NCI-H774 (cell line): ENCODE data around the gene CBX3.
"Not testable (repeated sequence)": the region's sequence is repeated elsewhere in the genome, so short reads cannot be mapped to it uniquely, and the experiment has no call there.

ENCODE experiments used
- DNase-seq: peaks from one replicate; lab custom pipeline; 2025; lab: John Stamatoyannopoulos, UW

Gene CBX3

DNA sequence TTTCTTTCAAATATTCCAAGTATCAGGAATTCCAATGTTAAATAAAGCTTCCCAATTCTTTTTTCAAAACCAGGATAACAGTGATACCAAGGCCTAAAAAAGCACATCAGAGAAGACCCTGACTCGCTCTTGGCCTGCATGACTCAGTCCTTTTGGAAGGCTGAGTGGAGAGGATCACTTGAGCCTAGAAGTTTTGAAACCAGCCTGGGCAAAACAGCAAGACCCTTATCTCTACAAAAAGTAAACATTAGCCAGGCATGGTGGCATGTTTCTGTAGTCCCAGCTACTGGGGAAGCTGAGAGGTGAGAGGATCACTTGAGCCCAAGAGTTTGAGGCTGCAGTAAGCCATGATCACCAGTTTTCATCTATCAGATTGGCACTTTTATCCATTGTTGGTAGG is 30.9 kb upstream of the CBX3 start:
- DNase-seq = no peak

DNA sequence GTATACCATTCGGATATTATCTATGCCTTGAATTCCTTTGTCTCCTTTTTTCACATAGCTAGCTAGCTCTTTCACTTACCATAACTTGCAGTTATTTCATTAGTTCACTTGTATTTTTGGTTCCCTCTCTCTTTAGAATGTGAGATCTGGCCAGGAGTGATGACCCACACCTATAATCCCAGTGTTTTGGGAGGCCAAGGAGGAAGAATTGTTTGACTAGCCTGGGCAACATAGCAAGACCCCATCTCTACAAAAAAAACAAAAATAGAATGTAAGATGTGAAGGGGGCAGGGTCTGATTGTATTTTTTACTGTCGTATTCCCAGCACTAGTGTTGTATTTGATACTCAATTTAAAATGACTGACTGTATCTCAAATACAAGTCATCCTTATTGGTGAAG is 29.9 kb upstream of the CBX3 start:
- no peak for DNase-seq

DNA sequence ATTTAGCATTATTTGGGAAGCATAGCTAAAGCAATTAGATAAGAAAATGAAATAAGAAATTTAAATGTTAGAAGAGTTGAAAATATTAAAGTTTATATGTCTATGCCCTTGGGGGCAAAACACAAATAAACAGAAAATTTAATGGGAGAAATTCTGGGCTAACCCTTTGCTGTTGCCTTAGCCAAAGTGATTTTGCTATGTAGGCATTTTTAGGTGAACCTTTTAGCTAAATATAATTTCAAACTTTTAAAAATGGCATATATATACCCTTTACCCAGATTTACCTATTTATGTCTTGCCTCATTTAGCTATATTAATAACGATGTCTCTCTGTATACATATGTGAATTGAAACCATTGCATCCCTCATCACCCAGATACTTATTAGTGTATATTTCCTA is 29.5 kb upstream of the CBX3 start:
- no peak for DNase-seq

GRCh38 chr7:26175903-26176302 is 25.6 kb upstream of the CBX3 start:
- DNase-seq = not testable (repeated sequence)

DNA sequence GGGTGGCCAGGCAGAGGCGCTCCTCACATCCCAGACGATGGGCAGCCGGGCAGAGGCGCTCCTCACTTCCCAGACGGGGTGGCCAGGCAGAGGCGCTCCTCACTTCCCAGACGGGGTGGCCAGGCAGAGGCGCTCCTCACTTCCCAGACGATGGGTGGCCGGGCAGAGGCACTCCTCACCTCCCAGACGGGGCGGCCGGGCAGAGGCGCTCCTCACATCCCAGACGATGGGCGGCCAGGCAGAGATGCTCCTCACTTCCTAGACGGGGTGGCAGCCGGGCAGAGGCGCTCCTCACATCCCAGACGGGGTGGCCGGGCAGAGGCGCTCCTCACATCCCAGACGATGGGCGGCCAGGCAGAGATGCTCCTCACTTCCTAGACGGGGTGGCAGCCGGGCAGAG is 24.8 kb upstream of the CBX3 start:
- not testable (repeated sequence) for DNase-seq

DNA sequence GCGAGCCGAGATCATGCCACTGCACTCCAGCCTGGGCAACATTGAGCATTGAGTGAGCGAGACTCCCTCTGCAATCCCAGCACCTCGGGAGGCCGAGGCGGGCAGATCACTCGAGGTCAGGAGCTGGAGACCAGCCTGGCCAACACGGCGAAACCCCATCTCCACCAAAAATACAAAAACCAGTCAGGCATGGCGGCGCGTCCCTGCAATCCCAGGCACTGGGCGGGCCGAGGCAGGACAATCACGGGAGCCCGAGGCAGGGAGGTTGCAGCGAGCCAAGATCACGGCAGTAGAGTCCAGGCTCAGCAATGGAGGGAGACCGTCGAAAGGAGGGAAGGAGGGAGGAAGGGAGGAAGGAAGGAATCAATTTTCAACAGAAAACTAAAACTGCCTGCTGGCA is 24.3 kb upstream of the CBX3 start:
- DNase-seq = not testable (repeated sequence)

GRCh38 chr7:26178272-26178960 is 23.1 kb upstream of the CBX3 start:
- DNase-seq = no peak

GRCh38 chr7:26179422-26179821 is 22.1 kb upstream of the CBX3 start:
- DNase-seq = no peak

DNA sequence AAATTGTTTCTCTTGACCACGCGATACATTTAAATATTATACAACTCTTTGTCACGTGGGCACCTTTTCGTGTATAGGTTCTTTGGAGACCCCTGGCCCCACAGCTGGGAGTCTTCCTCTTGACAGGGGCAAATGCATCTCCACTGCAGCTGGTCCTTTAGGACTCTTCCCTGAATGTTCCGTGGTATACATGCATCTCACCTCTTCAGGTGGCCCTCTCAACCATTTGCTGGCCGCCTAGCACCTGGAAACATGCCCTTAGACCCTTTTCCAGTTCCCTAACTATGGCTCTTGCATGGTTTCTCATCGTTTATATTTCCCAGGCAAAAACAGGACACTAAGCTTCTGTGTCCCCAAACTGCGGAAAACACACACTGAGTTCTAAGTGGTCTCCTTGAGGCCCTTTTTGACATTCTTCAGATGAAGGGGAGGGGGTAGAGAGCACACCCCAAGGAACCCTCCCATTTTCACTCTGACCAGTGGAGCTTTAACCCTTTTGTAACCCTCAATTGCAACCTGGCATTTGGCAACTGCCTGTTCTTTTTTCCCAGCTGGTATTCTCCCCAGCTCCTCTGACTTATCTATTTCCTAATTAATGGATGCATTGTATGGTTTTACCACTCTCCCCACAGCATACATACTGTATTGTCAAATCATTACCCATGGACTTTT is 21.6 kb upstream of the CBX3 start:
- no peak for DNase-seq

- DNase-seq = no peak
Measured at GRCh38 chr7:26180792-26181198, 20.8 kb upstream of the CBX3 start.

DNA sequence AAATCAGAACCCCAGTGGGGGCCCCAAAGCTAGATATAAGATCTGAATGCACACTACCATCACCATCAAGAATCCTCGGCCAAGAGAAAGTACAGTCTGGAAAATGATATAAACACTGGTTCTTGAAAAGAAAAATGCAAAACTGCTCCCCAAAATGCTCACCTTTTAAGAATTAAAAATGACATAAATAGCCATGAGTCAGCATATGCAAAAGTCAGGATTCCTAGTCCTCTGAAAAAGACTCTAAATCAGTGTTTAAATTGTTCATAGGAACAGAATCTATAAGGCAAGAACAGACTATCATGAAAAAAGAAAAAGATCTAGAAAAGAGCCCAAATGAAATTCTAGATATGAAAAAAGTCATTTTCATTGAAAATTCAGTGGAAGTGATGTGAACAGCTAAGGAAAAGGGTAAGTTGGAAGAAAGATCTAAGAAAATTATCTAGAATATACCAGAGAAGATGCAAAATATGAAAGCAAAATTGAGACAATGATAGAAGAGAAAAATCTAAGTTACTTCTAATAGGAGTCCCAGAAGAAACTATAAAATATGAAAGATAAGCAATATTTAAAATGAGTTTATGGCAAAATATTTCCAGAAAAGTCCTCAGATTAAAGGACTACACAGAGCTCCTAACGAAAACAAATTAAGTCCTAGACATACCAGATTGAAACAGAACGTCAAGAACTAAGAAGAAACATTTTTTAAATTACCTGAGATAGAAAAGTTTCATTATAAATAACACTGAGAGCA is 19.9 kb upstream of the CBX3 start:
- DNase-seq = no peak

DNA sequence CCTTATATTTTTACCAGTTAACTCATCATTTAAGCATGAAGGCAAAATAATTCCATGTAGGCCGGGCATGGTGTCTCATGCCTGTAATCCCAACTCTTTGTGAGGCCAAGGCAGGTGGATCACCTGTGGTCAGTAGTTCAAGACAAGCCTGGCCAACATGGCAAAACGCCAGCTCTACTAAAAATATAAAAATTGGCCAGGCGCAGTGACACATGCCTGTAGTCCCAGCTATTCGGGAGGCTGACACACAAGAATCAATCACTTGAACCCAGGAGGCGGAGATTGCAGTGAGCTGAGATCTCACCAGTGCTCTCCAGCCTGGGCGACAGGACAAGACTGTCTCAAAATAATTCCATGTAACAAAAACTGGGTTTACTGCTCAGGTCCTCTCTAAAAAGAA is 19.3 kb upstream of the CBX3 start:
- no peak for DNase-seq

GRCh38 chr7:26182706-26183105 is 18.8 kb upstream of the CBX3 start:
- DNase-seq = no peak

DNA sequence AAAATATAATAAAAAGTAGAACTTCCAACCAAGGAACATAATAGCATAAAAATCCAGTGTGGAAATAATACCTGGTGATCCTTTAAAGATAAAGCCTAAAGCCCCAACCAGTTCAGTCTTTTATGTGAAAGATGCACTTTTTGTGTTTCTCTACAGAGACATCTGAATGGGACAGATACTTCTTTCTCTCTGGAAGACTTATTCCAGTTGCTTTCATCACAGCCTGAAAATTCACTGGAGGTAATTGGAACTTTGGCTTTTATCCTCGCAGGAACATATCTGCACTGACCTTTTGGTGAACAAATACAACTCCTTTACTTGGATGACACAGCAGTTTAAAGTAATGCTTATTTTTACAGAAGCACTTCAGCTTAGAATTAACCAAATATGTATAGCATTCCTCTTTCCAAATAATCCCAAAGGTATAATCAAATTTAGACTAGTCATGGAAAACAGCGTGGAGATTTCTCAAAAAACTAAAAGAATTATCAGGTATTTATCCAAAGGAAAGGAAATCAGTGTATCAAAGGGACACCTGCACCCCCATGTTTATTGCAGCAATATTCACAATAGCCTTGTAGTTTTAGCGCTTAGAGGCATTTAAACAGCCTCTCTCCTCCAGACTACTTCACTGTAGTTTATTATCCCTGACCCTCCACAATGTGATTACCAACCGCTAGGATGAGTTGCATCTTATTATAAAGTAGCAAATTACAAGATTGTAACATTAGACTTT is 17.8 kb upstream of the CBX3 start:
- no peak for DNase-seq

GRCh38 chr7:26184281-26185101 is 17.1 kb upstream of the CBX3 start:
- not testable (repeated sequence) for DNase-seq

- DNase-seq = no peak
Measured at GRCh38 chr7:26185131-26185843, 16.3 kb upstream of the CBX3 start.

- no peak for DNase-seq
Measured at GRCh38 chr7:26185844-26186180, 15.7 kb upstream of the CBX3 start.

DNA sequence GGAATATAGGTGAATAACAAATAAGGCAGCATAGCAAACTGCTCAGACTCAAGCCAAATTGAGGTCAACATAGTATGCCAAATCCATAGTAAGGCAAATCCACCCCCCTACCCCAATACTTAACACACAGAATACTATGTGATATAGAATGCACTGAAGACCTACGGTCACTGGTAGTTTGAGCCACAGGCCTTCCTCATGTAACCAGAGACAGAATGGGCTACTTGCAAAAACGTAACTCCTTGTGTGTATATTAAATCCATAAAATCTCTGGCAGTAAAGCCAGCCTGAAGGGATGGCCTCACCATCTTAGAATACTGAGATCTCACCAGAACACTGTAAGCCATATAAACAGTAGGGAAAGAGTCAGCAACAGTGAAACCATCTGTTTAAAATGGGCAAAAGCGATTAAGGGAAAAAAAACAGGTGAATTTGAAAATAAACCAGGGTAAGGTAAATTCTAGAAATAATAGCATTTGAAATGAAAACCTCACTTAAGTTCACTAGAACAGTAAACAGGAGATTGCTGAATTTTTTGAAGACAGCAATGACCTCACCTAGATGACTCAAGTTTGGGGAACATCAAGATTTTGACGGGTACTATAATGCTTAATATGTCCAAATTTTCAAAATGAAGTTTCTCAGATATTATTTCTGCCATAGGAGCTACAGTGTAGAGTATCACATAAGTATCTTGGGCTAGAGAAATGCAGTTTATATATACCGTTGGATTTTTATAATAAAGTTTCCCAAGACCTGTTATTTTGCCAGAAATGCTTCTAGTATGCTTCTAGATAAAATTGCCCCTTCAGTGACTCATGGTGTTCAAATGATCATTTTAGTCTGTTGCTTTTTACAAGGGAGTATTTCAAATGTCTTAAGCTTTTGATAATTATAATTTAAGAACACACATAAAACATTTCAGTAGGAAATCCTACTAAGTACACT is 14.9 kb upstream of the CBX3 start:
- DNase-seq = no peak

GRCh38 chr7:26187380-26188205 is 14.0 kb upstream of the CBX3 start:
- DNase-seq = no peak
